ENCODE measurements around the gene LHX4. TPM values are rescaled to one million over a fixed set of nuclear protein-coding genes. Genes with fewer than 3 reads are reported as not detected.

The LHX4 gene
- total and polyA plus RNA-seq, 9 of the 15 experiments (the other 6 are each of a cell fraction or from before 2014, with no cell fraction given), result 0.01 to 0.11 (median 0.07) TPM; not detected in 5

GRCh38 chr1:180185971-180186645 is 44.0 kb upstream of the LHX4 start (continued):
- TF ChIP-seq SFPQ (IDR thresholded peaks at IDR 0.05; ENCODE audit: low read depth, low read length), result no peak
- no peak for TF ChIP-seq XRCC5 (IDR thresholded peaks at IDR 0.05; ENCODE audit: low read depth, low read length)
- no peak for TF ChIP-seq ELK1 (CRISPR knock-in tag; IDR thresholded peaks at IDR 0.05)
- TF ChIP-seq PHTF2 (CRISPR knock-in tag; IDR thresholded peaks at IDR 0.05), result no peak
- TF ChIP-seq, protein P1, sequence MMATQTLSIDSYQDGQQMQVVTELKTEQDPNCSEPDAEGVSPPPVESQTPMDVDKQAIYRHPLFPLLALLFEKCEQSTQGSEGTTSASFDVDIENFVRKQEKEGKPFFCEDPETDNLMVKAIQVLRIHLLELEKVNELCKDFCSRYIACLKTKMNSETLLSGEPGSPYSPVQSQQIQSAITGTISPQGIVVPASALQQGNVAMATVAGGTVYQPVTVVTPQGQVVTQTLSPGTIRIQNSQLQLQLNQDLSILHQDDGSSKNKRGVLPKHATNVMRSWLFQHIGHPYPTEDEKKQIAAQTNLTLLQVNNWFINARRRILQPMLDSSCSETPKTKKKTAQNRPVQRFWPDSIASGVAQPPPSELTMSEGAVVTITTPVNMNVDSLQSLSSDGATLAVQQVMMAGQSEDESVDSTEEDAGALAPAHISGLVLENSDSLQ (IDR thresholded peaks at IDR 0.05), result no peak
- no peak for TF ChIP-seq POLR2H (tag; IDR thresholded peaks at IDR 0.05; ENCODE audit: low read depth)
- no peak for TF ChIP-seq PCBP1 (IDR thresholded peaks at IDR 0.05; ENCODE audit: low read depth, low read length, poor library complexity, severe bottlenecking)
- TF ChIP-seq ILF3 (IDR thresholded peaks at IDR 0.05; ENCODE audit: borderline replicate concordance), result no peak
- TF ChIP-seq DACH1 (IDR thresholded peaks at IDR 0.05; ENCODE audit: partially characterized antibody), result no peak
- no peak for TF ChIP-seq RBM25 (IDR thresholded peaks at IDR 0.05; ENCODE audit: low read depth, low read length, severe bottlenecking)
- TF ChIP-seq ZNF324 (CRISPR knock-in tag; IDR thresholded peaks at IDR 0.05), result no peak
- TF ChIP-seq NRF1 (conservative IDR thresholded peaks at IDR 0.05 in 1 of 2, IDR thresholded peaks at IDR 0.05 in 1 of 2), result no peak
- no peak for TF ChIP-seq ARNT (IDR thresholded peaks at IDR 0.05)

Data from K562 (cell line).